H1 (cell line): ENCODE measurements around the gene AGXT2. TPM values are rescaled to one million over a fixed set of nuclear protein-coding genes. Genes with fewer than 3 reads are reported as not detected.

Experiments
- CTCF ChIA-PET: fragments of 300-600 bp; sonication (Branson Sonifier 250); formaldehyde crosslinking; loops from one replicate; lab custom pipeline; 2021; ENCODE audit not compliant: partially characterized antibody; lab: Charles Lee
- POLR2A ChIA-PET: fragments of 300-600 bp; sonication (Branson Sonifier 250); formaldehyde crosslinking; loops from one replicate; lab custom pipeline; 2021; ENCODE audit warnings: inconsistent platforms; ENCODE audit not compliant: partially characterized antibody; lab: Charles Lee
- DNase-seq, 2 experiments: peaks; one replicate each; pipeline versions ENCODE4 v3.0.0 to v3.0.0-alpha.2; 2010 to 2022; ENCODE audit warnings: low spot score in 2 of 2, low read depth in 1 of 2, mixed read lengths in 1 of 2
- FAIRE-seq: peaks from 2 replicates; lab custom pipeline; 2011; peaks lifted over from hg19 to GRCh38; lab: Jason Lieb, UNC
- H2AFZ ChIP-seq: 2 replicates; pipeline ENCODE4 v1.8.1; 2012; ENCODE audit warnings: low read length, inconsistent platforms
- H2AK5ac ChIP-seq: 2 replicates; pipeline ENCODE4 v1.6.1; 2013; ENCODE audit warnings: low read depth, low read length
- H2BK120ac ChIP-seq: replicated peaks from 2 replicates; pipeline ENCODE3; 2013; ENCODE audit warnings: low read depth, low read length, inconsistent platforms
- H2BK12ac ChIP-seq: 2 replicates; pipeline ENCODE4 v1.6.1; 2013; ENCODE audit warnings: low read depth, low read length
- H2BK15ac ChIP-seq: 2 replicates; pipeline ENCODE4 v1.6.1; 2013; ENCODE audit warnings: low read length
- H2BK20ac ChIP-seq: 2 replicates; pipeline ENCODE4 v1.6.1; 2013; ENCODE audit warnings: low read length
- H2BK5ac ChIP-seq: 2 replicates; pipeline ENCODE4 v1.6.1; 2013; ENCODE audit warnings: low read depth, low read length
- H3K14ac ChIP-seq: 2 replicates; pipeline ENCODE4 v1.6.1; 2013; ENCODE audit warnings: inconsistent platforms; ENCODE audit not compliant: insufficient read length
- H3K18ac ChIP-seq: 2 replicates; pipeline ENCODE4 v1.6.1; 2013; ENCODE audit warnings: low read length; ENCODE audit errors: extremely low read depth
- H3K23ac ChIP-seq: 2 replicates; pipeline ENCODE4 v1.6.1; 2013; ENCODE audit warnings: inconsistent platforms; ENCODE audit not compliant: insufficient read length
- H3K23me2 ChIP-seq: 2 replicates; pipeline ENCODE4 v1.6.1; 2013; ENCODE audit warnings: low read depth, low read length
- H3K27ac ChIP-seq: 2 replicates; pipeline ENCODE4 v1.6.1; 2011; ENCODE audit warnings: low read depth, low read length, inconsistent platforms
- H3K27me3 ChIP-seq, 4 experiments: replicated peaks in 1 of 4; 1 replicate in 1 of 4; 2 replicates in 3 of 4; pipeline versions ENCODE4 v1.6.1 to v1.8.1; 2011 to 2013; ENCODE audit warnings: low read length in 3 of 4, mild to moderate bottlenecking in 3 of 4, inconsistent platforms in 2 of 4, mixed read lengths in 2 of 4, moderate library complexity in 1 of 4; ENCODE audit not compliant: control insufficient read depth in 3 of 4, insufficient read depth in 3 of 4; ENCODE audit errors: extremely low read depth in 1 of 4
- H3K36me3 ChIP-seq, 4 experiments: 2 replicates each; pipeline versions ENCODE4 v1.6.1 to v1.8.1; 2011 to 2013; ENCODE audit warnings: mild to moderate bottlenecking in 4 of 4, low read length in 3 of 4, moderate library complexity in 2 of 4, control low read depth in 1 of 4, inconsistent platforms in 1 of 4; ENCODE audit not compliant: insufficient read depth in 4 of 4, control insufficient read depth in 2 of 4
- H3K4ac ChIP-seq: replicated peaks from 2 replicates; pipeline ENCODE3; 2013; ENCODE audit warnings: low read length, low read depth, mixed read lengths, inconsistent platforms; ENCODE audit not compliant: insufficient read length
- H3K4me1 ChIP-seq, 4 experiments: replicated peaks in 1 of 4; 1 replicate in 1 of 4; 2 replicates in 3 of 4; pipeline versions ENCODE4 v1.6.1 to v1.8.1; 2011 to 2013; ENCODE audit warnings: low read length in 3 of 4, inconsistent platforms in 2 of 4, mixed read lengths in 1 of 4; ENCODE audit not compliant: insufficient read depth in 4 of 4, control insufficient read depth in 3 of 4
- H3K4me2 ChIP-seq, 2 experiments: 2 replicates each; pipeline versions ENCODE4 v1.6.1 to v1.8.1; 2011 to 2013; ENCODE audit warnings: low read depth in 2 of 2, low read length in 2 of 2, control low read depth in 1 of 2, inconsistent platforms in 1 of 2, mild to moderate bottlenecking in 1 of 2; ENCODE audit not compliant: insufficient read depth in 1 of 2
- H3K4me3 ChIP-seq, 4 experiments: fragments of 200-600, 300-600 bp in 1 of 4; sonication (generic), shearing (Covaris generic), sonication (Bioruptor Twin) in 1 of 4; 2 replicates each; pipeline versions ENCODE4 v1.5.1 to v1.8.1; 2011 to 2016; ENCODE audit warnings: low read length in 4 of 4, low read depth in 3 of 4, control low read depth in 2 of 4, inconsistent platforms in 2 of 4, mild to moderate bottlenecking in 2 of 4, mixed read lengths in 1 of 4, moderate library complexity in 1 of 4; ENCODE audit not compliant: insufficient read depth in 2 of 4; ENCODE audit errors: extremely low read depth in 1 of 4
- H3K56ac ChIP-seq: replicated peaks from 2 replicates; pipeline ENCODE3; 2013; ENCODE audit warnings: low read depth, mild to moderate bottlenecking, mixed read lengths, low read length, inconsistent platforms; ENCODE audit not compliant: insufficient read length
- H3K79me1 ChIP-seq: 2 replicates; pipeline ENCODE4 v1.6.1; 2013; ENCODE audit warnings: low read depth, low read length, control low read depth
- H3K79me2 ChIP-seq, 2 experiments: 2 replicates each; pipeline versions ENCODE4 v1.6.1 to v1.8.1; 2012 to 2013; ENCODE audit warnings: low read length in 2 of 2, mild to moderate bottlenecking in 2 of 2, inconsistent platforms in 1 of 2; ENCODE audit not compliant: insufficient read depth in 2 of 2, control insufficient read depth in 1 of 2
- H3K9ac ChIP-seq, 4 experiments: replicated peaks in 1 of 4; 1 replicate in 1 of 4; 2 replicates in 3 of 4; pipeline versions ENCODE4 v1.6.1 to v1.8.1; 2011 to 2013; ENCODE audit warnings: low read depth in 3 of 4, low read length in 3 of 4, control low read depth in 2 of 4, mild to moderate bottlenecking in 2 of 4, moderate library complexity in 2 of 4, inconsistent platforms in 1 of 4; ENCODE audit errors: extremely low read depth in 1 of 4
- H3K9me3 ChIP-seq, 2 experiments: 2 replicates each; pipeline versions ENCODE4 v1.6.1 to v1.8.1; 2012 to 2013; ENCODE audit warnings: mild to moderate bottlenecking in 2 of 2, moderate library complexity in 2 of 2, control low read depth in 1 of 2, inconsistent platforms in 1 of 2, low read depth in 1 of 2, low read length in 1 of 2, mixed read lengths in 1 of 2; ENCODE audit not compliant: insufficient read depth in 2 of 2
- H4K20me1 ChIP-seq, 2 experiments: replicated peaks in 1 of 2; 2 replicates each; pipeline versions ENCODE3 to v1.8.1; 2011 to 2013; ENCODE audit warnings: inconsistent platforms in 2 of 2, low read length in 2 of 2, mild to moderate bottlenecking in 1 of 2; ENCODE audit not compliant: insufficient read depth in 2 of 2, control insufficient read depth in 1 of 2
- H4K5ac ChIP-seq: 2 replicates; pipeline ENCODE4 v1.6.1; 2013; ENCODE audit warnings: low read length, low read depth, mixed read lengths, inconsistent platforms; ENCODE audit not compliant: insufficient read length
- H4K8ac ChIP-seq: 2 replicates; pipeline ENCODE4 v1.8.0; 2013; ENCODE audit warnings: mild to moderate bottlenecking, moderate library complexity, low read length, inconsistent platforms; ENCODE audit not compliant: insufficient read depth; ENCODE audit errors: extremely low read depth
- H4K91ac ChIP-seq: replicated peaks from 2 replicates; pipeline ENCODE3; 2013; ENCODE audit warnings: low read length, mixed read lengths, inconsistent platforms; ENCODE audit not compliant: insufficient read length
- ASH2L ChIP-seq: fragments of 200-600, 300-600 bp; sonication (generic); IDR thresholded peaks from one replicate; pipeline ENCODE4 v1.7.1; 2017; ENCODE audit warnings: low read length
- BACH1 ChIP-seq: IDR thresholded peaks from 2 replicates; pipeline ENCODE4 v1.6.1; 2012; ENCODE audit warnings: low read length, improper control_type of control experiment
- BCL11A ChIP-seq, 2 experiments: IDR thresholded peaks; one replicate each; pipeline ENCODE4 v1.6.1; 2011; ENCODE audit warnings: low read depth in 2 of 2, low read length in 2 of 2, mild to moderate bottlenecking in 2 of 2
- CHD1 ChIP-seq: IDR thresholded peaks from 2 replicates; pipeline ENCODE4 v1.6.1; 2012; ENCODE audit warnings: low read depth, low read length, improper control_type of control experiment
- CREB1 ChIP-seq: IDR thresholded peaks from 2 replicates; pipeline ENCODE4 v1.6.1; 2012; ENCODE audit warnings: inconsistent platforms
- GABPA ChIP-seq: IDR thresholded peaks from 2 replicates; pipeline ENCODE4 v1.6.1; 2011; ENCODE audit warnings: mild to moderate bottlenecking, low read length, moderate library complexity, borderline replicate concordance; ENCODE audit not compliant: insufficient read depth
- JUN ChIP-seq: IDR thresholded peaks from 2 replicates; pipeline ENCODE4 v1.6.1; 2011; ENCODE audit warnings: low read depth, mild to moderate bottlenecking, improper control_type of control experiment, low read length
- KDM4A ChIP-seq: IDR thresholded peaks from one replicate; pipeline ENCODE4 v1.7.1; 2012; ENCODE audit warnings: low read depth, mild to moderate bottlenecking, moderate library complexity, low read length, inconsistent platforms; ENCODE audit not compliant: severe bottlenecking
- MAFK ChIP-seq: IDR thresholded peaks from 2 replicates; pipeline ENCODE4 v1.6.1; 2012; ENCODE audit warnings: low read depth, mild to moderate bottlenecking, improper control_type of control experiment, low read length
- NRF1 ChIP-seq: IDR thresholded peaks from 2 replicates; pipeline ENCODE4 v1.6.1; 2011; ENCODE audit warnings: mild to moderate bottlenecking, low read depth, low read length, improper control_type of control experiment
- POLR2A ChIP-seq, 2 experiments: IDR thresholded peaks; 1 replicate in 1 of 2; 2 replicates in 1 of 2; pipeline ENCODE4 v1.6.1; 2011; ENCODE audit warnings: low read depth in 2 of 2, low read length in 2 of 2, mild to moderate bottlenecking in 2 of 2; ENCODE audit errors: control extremely low read depth in 1 of 2
- RXRA ChIP-seq: IDR thresholded peaks from 2 replicates; pipeline ENCODE4 v1.6.1; 2011; ENCODE audit warnings: low read depth, mild to moderate bottlenecking, low read length, moderate library complexity; ENCODE audit not compliant: insufficient read depth
- SIX5 ChIP-seq: IDR thresholded peaks from 2 replicates; pipeline ENCODE4 v1.6.1; 2011; ENCODE audit warnings: mild to moderate bottlenecking, low read depth, low read length
- SP2 ChIP-seq: IDR thresholded peaks from 2 replicates; pipeline ENCODE4 v1.6.1; 2012; ENCODE audit warnings: mild to moderate bottlenecking, low read length, inconsistent platforms
- SRF ChIP-seq: IDR thresholded peaks from 2 replicates; pipeline ENCODE4 v1.6.1; 2011; ENCODE audit warnings: mild to moderate bottlenecking, low read depth, low read length, moderate library complexity
- TEAD4 ChIP-seq: IDR thresholded peaks from 2 replicates; pipeline ENCODE4 v1.6.1; 2012; ENCODE audit warnings: low read depth, low read length, inconsistent platforms, mixed read lengths
- ZNF274 ChIP-seq: IDR thresholded peaks from 2 replicates; pipeline ENCODE4 v1.7.0; 2012; ENCODE audit warnings: low read length, borderline replicate concordance; ENCODE audit errors: extremely low read depth
- WGBS, 2 experiments: shearing (Covaris generic) in 1 of 2; methylation state at CpG; one replicate each; pipeline versions ENCODE4 v1.1.6 to v1.1.7; 2013 to 2015; ENCODE audit warnings: low lambda C conversion rate in 2 of 2, mixed read lengths in 2 of 2, inconsistent platforms in 1 of 2, low coverage in 1 of 2, missing lambda C conversion rate in 1 of 2; ENCODE audit not compliant: insufficient replicate concordance in 2 of 2, insufficient coverage in 1 of 2, insufficient read length in 1 of 2; ENCODE audit errors: extremely low coverage in 1 of 2, missing lambda C conversion rate in 1 of 2; 5-methylcytosine and 5-hydroxymethylcytosine counted together
- polyA plus RNA-seq, 7 experiments: library from polyadenylated mRNA; depleted of rRNA in 3 of 7; stranded (reverse) in 5 of 7; unstranded in 2 of 7; fragments of >200 nt in 5 of 7; fragments of 200-250 nt in 2 of 7; gene quantifications; 1 replicate in 5 of 7; 2 replicates in 1 of 7; 4 replicates in 1 of 7; pipeline versions ENCODE4 v1.2.1 to v1.2.3, GENCODE V29; 2011 to 2013; ENCODE audit warnings: missing spikeins in 2 of 7, mixed read lengths in 2 of 7
- total RNA-seq: library from RNA; stranded (reverse); fragmentation: NEBNext Ultra II Directional; extraction: Animal tissue kit (Norgen Biotek cat#: 25700); gene quantifications from 2 replicates; pipeline ENCODE4 v1.2.1, GENCODE V29; 2021

The AGXT2 gene
- total and polyA plus RNA-seq, 2 of the 8 experiments (the other 6 are each of a cell fraction or from before 2014, with no cell fraction given), result not detected

DNA sequence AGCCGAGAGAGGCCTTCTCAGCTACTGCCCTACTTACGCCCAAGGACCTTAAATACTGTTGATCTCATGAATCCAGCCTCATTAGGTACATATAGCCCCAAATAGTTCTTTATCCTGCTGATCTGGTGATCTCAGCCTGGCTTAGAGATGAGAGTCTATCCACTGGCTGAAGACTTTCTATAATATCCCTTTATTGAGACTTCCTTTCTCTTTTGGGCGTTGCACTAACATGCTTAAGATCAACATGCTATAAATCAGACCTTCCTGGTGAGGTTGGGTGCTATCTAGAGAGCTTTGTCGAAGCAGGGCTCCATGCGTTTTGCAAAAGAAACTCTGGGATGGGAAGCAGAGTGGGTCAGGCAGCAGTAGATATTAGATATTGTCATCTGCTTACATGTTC lies 44.0 kb upstream of the AGXT2 start:
- no peak overlapping the region for H4K8ac ChIP-seq
- H3K23ac ChIP-seq, result no peak overlapping the region
- no peak overlapping the region for H3K4me2 ChIP-seq
- H3K23me2 ChIP-seq, result no peaks in the 10 kb centered on the region; the same call in 1 of the 2 replicates
- H4K20me1 ChIP-seq, result no peaks in the 10 kb centered on the region
- H3K18ac ChIP-seq, result no peak overlapping the region
- no peak overlapping the region for H4K5ac ChIP-seq
- H3K9me3 ChIP-seq, result no peaks in the 10 kb centered on the region
- no peaks in the 10 kb centered on the region for H3K36me3 ChIP-seq
- DNase-seq, result no peak
- H3K4ac ChIP-seq, result no peak overlapping the region
- no peaks in the 10 kb centered on the region for H3K79me1 ChIP-seq
- H2BK5ac ChIP-seq, result no peak overlapping the region
- H3K9ac ChIP-seq, result no peak overlapping the region
- no peak overlapping the region for H2AFZ ChIP-seq
- no peak overlapping the region for H4K91ac ChIP-seq
- no peak overlapping the region for H2AK5ac ChIP-seq
- H3K79me2 ChIP-seq, result no peaks in the 10 kb centered on the region
- no peak overlapping the region for H2BK20ac ChIP-seq
- no peak for FAIRE-seq
- H3K14ac ChIP-seq, result no peak overlapping the region
- no peak overlapping the region for H2BK12ac ChIP-seq
- 0 out of 7 replicates have a peak, but pooled peaks cover 0 to under 1% (median 0%) of the 10 kb centered on the region in 4 experiments for H3K27me3 ChIP-seq
- 90% methylated on average over 5 of the region's 5 CpGs; no CpG with 5 or more reads in 1 of the 2 experiments for WGBS, 2 experiments
- H3K4me1 ChIP-seq, result peaks cover 0 to 4% (median 1%) of the 10 kb centered on the region in 4 experiments; a peak in 2 of 7 replicates
- H3K56ac ChIP-seq, result no peak overlapping the region
- peak overlapping the region; percentile 40 for H2BK120ac ChIP-seq
- H3K4me3 ChIP-seq, result no peak overlapping the region
- no peak overlapping the region for H2BK15ac ChIP-seq
- CTCF ChIA-PET, result interaction anchor here (0.7 to 3.8 kb wide), 14 partner anchors 9 to 833 kb away, joined by 3 to 22 read pairs (median 4); no protein-coding TSS in a partner anchor
- POLR2A ChIA-PET, result no interaction called here
- H3K27ac ChIP-seq, result no peak overlapping the region
- TF ChIP-seq SRF, result no peak
- TF ChIP-seq BCL11A (IDR thresholded peaks at IDR 0.05; ENCODE audit: low read depth in 2 of 2, low read length in 2 of 2), result no peak
- TF ChIP-seq ZNF274, result no peak
- TF ChIP-seq MAFK, result no peak
- TF ChIP-seq GABPA, result no peak
- no peak for TF ChIP-seq JUN
- no peak for TF ChIP-seq SP2
- TF ChIP-seq NRF1, result no peak
- TF ChIP-seq TEAD4, result no peak
- no peak for TF ChIP-seq RXRA
- no peak for TF ChIP-seq CHD1
- no peak for TF ChIP-seq CREB1
- no peak for TF ChIP-seq SIX5
- TF ChIP-seq POLR2A (IDR thresholded peaks at IDR 0.05; ENCODE audit: control extremely low read depth in 1 of 2, low read depth in 2 of 2, low read length in 2 of 2), result no peak
- TF ChIP-seq KDM4A, result no peak
- no peak for TF ChIP-seq ASH2L
- TF ChIP-seq BACH1, result no peak
